Neural crest cell (in vitro differentiated cells): ENCODE results near the gene SLX9. TPM values are rescaled to one million over a fixed set of nuclear protein-coding genes. Genes with fewer than 3 reads are reported as not detected.

Experiments
- DNase-seq: peaks from one replicate; pipeline ENCODE4 v3.0.0; 2021; ENCODE audit warnings: low read depth, mixed read lengths, low spot score
- H3K27ac Mint-ChIP-seq: one replicate; pipeline ENCODE4 v1.8.0; 2021; ENCODE audit warnings: mild to moderate bottlenecking, mixed read lengths; ENCODE audit not compliant: unreplicated experiment
- H3K27me3 Mint-ChIP-seq: 2 replicates; pipeline ENCODE4 v1.8.0; 2021; ENCODE audit warnings: low read depth, mild to moderate bottlenecking, mixed read lengths
- H3K36me3 Mint-ChIP-seq: 2 replicates; pipeline ENCODE4 v1.8.0; 2021; ENCODE audit warnings: low read depth, mild to moderate bottlenecking, mixed read lengths
- H3K4me1 Mint-ChIP-seq: 2 replicates; pipeline ENCODE4 v1.8.0; 2021; ENCODE audit warnings: mixed read lengths
- H3K4me3 Mint-ChIP-seq: one replicate; pipeline ENCODE4 v1.8.0; 2021; ENCODE audit warnings: mild to moderate bottlenecking, mixed read lengths
- H3K9me3 Mint-ChIP-seq: 2 replicates; pipeline ENCODE4 v1.8.0; 2021; ENCODE audit warnings: mixed read lengths
- total RNA-seq: library from RNA; stranded (reverse); gene quantifications from 2 replicates; pipeline ENCODE4 v1.2.1, GENCODE V29; 2021
- TF ChIP-seq, protein P1 (sequence below): fragments of 200-600 bp; sonication (generic); conservative IDR thresholded peaks from 2 replicates; pipeline ENCODE4 v1.5.0; 2021; ENCODE audit warnings: antibody characterized with exemption, mild to moderate bottlenecking

Gene SLX9
- total RNA-seq, 1 donor from 2014 or later, result 42.3 TPM

DNA sequence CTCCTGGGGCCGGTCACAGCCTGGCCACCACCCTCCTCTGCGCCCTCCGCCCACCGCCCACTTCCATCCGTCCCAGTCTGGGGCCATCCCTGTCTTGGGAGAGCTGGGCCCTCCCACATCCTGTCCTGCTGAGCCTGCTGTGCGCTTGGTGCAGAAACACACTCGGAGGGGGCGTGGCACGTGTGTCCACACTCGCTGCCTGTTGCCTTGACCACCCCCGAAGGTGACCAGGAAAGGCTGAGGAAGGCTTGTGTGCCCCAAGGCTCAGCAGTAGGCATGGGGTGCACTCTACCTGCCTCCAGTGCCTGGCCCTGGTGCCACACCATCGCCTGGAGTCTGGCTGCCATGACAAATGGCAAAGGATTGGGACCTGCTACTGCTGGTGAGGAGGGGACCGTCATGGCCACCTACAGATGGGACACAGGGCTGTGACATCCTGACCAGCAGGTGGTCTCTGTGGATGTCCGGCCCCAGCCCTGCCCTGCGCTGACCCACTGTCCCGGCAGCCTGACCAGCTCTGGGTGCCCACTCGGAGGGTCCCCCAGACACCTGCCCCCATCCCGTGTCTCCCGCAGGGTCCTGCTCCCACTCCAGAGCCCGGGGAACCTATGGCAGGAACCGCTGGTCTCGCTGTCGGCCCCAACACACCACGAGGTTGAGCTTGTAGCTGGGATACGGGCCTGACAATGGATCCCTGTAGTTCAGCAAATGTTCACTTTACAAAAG, 43.1 kb upstream of the SLX9 start:
- Mint-ChIP-seq H3K27ac (no peak overlapping the region), H3K36me3 (no peaks in the 10 kb centered on the region), H3K9me3 (no peaks in the 10 kb centered on the region), H3K4me3 (no peak overlapping the region), H3K27me3 (peaks cover 11% of the 10 kb centered on the region), H3K4me1 (no peaks in the 10 kb centered on the region)
- TF ChIP-seq, protein P1, sequence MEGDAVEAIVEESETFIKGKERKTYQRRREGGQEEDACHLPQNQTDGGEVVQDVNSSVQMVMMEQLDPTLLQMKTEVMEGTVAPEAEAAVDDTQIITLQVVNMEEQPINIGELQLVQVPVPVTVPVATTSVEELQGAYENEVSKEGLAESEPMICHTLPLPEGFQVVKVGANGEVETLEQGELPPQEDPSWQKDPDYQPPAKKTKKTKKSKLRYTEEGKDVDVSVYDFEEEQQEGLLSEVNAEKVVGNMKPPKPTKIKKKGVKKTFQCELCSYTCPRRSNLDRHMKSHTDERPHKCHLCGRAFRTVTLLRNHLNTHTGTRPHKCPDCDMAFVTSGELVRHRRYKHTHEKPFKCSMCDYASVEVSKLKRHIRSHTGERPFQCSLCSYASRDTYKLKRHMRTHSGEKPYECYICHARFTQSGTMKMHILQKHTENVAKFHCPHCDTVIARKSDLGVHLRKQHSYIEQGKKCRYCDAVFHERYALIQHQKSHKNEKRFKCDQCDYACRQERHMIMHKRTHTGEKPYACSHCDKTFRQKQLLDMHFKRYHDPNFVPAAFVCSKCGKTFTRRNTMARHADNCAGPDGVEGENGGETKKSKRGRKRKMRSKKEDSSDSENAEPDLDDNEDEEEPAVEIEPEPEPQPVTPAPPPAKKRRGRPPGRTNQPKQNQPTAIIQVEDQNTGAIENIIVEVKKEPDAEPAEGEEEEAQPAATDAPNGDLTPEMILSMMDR, result no peak
- no peak for DNase-seq

DNA sequence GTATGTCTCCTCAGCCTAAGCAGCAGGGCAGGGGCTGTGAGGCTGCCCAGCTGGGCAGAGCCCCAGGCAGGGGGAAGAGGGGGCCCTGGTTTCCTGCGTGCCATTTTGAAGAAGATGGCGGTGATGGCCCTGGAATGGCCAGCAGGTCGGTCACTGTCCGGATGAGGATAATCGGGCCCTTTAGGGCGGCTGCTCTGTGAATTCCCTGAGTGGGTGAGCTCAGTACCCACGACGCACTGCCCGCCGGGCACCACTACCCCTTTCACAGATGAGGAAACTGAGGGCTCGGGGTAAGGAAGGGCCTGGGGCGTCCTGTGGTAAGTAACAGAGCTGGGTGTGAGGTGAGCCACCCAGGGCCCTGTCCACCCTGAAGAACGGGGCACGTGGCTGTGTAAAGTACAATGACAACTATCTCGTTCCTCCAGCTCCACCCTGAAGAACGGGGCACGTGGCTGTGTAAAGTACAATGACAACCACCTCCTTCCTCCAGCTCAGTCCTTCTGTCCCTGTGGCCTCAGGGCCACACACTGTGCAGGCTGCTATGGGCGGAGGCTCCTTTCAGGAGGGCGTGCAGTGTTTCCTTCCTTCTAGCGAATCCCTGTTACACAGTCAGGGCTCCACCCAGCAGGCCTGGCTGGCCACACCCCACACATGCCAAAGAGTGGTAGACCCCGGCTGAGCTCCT, 42.4 kb upstream of the SLX9 start:
- H3K4me1 Mint-ChIP-seq, result no peaks in the 10 kb centered on the region
- TF ChIP-seq, protein P1, result no peak
- no peak for DNase-seq
- H3K36me3 Mint-ChIP-seq, result no peaks in the 10 kb centered on the region
- peaks cover 8% of the 10 kb centered on the region for H3K27me3 Mint-ChIP-seq
- H3K27ac Mint-ChIP-seq, result no peak overlapping the region
- H3K9me3 Mint-ChIP-seq, result no peaks in the 10 kb centered on the region
- H3K4me3 Mint-ChIP-seq, result no peak overlapping the region

DNA sequence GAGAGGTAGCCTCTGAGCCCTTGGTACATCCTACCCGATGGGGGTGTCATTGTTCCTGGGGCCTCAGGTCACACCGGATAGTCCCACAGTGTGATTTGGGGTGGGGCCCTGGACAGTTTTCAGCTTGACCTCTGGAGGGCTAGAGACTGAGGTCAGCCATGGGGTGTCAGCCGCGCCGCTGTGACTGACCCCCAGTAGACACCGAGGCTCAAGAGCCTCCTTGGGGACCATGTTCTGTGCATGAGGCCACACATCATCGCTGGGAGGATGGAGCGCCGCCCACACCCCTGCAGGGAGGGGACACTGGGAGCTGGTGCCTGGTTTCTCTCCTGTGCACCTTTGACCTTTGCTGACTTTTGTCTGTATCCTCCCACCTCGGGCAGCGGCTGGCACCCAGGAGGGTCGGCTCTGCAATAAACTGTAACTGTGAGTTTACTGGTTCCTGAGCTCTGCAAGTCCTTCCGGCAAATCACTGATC, 41.8 kb upstream of the SLX9 start:
- H3K27ac Mint-ChIP-seq, result no peak overlapping the region
- H3K27me3 Mint-ChIP-seq, result peaks cover 8% of the 10 kb centered on the region
- H3K9me3 Mint-ChIP-seq, result no peaks in the 10 kb centered on the region
- TF ChIP-seq, protein P1, result no peak
- no peak for DNase-seq
- H3K4me1 Mint-ChIP-seq, result no peaks in the 10 kb centered on the region
- no peaks in the 10 kb centered on the region for H3K36me3 Mint-ChIP-seq
- H3K4me3 Mint-ChIP-seq, result no peak overlapping the region

DNA sequence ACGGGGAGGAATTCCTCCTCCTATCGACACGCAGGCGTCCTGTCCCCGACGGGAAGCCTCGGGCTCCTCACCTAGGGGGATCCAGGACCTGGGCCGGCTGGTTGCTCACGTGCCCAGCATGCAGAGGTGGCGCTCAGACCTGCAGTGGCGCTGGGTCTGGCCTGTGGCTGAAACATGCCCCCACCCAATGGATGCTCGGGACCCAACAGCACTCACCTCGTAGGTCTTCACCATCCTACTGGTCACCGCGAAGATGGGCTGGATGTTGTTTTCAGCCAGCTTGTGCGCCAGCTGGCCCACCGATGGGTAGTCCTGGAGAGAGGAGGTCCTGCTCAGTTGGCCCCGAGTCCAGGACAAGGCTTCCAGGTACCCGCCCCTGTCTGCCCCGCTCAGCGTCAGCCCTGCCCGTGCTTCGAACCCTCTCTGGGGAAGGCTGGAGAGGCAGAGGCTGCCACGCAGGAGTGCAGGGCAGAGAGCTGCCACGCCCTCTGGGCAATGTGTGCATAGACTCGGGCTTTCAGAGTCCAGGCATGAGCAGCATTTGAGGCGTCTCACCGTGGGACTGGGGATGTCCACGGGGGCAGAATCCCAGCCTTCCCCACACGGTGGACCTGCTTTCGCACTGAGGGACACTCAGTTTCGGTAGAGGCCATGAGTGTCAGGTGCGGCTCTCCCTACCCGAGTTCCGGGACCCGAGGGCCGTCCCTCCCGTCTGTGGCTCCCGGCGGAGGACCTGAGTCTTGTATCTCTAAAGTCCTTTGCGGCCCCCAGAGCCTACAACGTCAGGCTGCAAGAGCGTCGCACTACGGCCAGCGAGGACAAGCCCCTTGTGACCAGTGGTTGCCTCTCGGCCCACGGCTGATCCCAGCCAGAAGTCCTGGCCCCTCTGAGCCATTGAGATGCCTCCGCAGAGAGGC, 40.7 kb upstream of the SLX9 start:
- H3K27me3 Mint-ChIP-seq, result peaks cover 3% of the 10 kb centered on the region

More for the DNA sequence above, 40.7 kb upstream of the SLX9 start:
- Mint-ChIP-seq H3K4me3 (no peak overlapping the region), H3K27ac (no peak overlapping the region), H3K36me3 (no peaks in the 10 kb centered on the region), H3K9me3 (no peaks in the 10 kb centered on the region), H3K4me1 (no peaks in the 10 kb centered on the region)
- DNase-seq, result no peak
- TF ChIP-seq, protein P1, result no peak
